GM12878 (cell line): Measurements from ENCODE around the gene PIM2. TPM values are rescaled to one million over a fixed set of nuclear protein-coding genes. Genes with fewer than 3 reads are reported as not detected.

Source experiments
- ATAC-seq: fragments of 200-7000 bp; cut with Tn5 transposase; 3 replicates; pipeline ENCODE4 v1.9.1; 2020; ENCODE audit warnings: mild to moderate bottlenecking, moderate library complexity
- BruUV-seq: library from RNA; stranded (reverse); fragments of 400-500 nt; replicated peaks from 2 replicates; lab custom pipeline; 2021; lab: Mats Ljungman, UMichigan
- CTCF ChIA-PET: fragments of 300-600 bp; sonication (Branson Sonifier 250); formaldehyde crosslinking; extraction: SDS; loops from one replicate; lab custom pipeline; 2021; ENCODE audit warnings: inconsistent platforms; lab: Yijun Ruan, JAX
- POLR2A ChIA-PET: fragments of 350-600 bp; formaldehyde crosslinking; extraction: SDS; loops from one replicate; lab custom pipeline; 2021; ENCODE audit warnings: inconsistent platforms; lab: Charles Lee
- RAD21 ChIA-PET: fragments of 300-600 bp; sonication (Branson Sonifier 250); formaldehyde crosslinking; loops from one replicate; lab custom pipeline; 2023; ENCODE audit warnings: antibody characterized with exemption; ENCODE audit not compliant: unreplicated experiment; lab: Charles Lee
- SMC1A ChIA-PET: fragments of 300-600 bp; sonication (Branson Sonifier 250); formaldehyde crosslinking; loops from one replicate; lab custom pipeline; 2023; ENCODE audit not compliant: unreplicated experiment, uncharacterized antibody; lab: Charles Lee
- DNase-seq: peaks from one replicate; pipeline ENCODE4 v3.0.0-alpha.2; 2011; ENCODE audit warnings: low read depth, low spot score
- FAIRE-seq: peaks from 3 replicates; lab custom pipeline; 2011; peaks lifted over from hg19 to GRCh38; lab: Jason Lieb, UNC
- H2AFZ ChIP-seq: 2 replicates; pipeline ENCODE4 v1.6.0; 2011; ENCODE audit warnings: low read depth, low read length, control low read depth; ENCODE audit not compliant: control insufficient read depth
- H3K27ac ChIP-seq: 2 replicates; pipeline ENCODE4 v1.5.1; 2011; ENCODE audit warnings: control low read depth; ENCODE audit not compliant: control insufficient read depth, insufficient read depth
- H3K27me3 ChIP-seq, 2 experiments: replicated peaks in 1 of 2; 2 replicates each; pipeline versions ENCODE4 v1.6.0 to v1.6.1; 2011; ENCODE audit warnings: low read length in 1 of 2; ENCODE audit not compliant: control insufficient read depth in 2 of 2, insufficient read depth in 2 of 2
- H3K36me3 ChIP-seq, 2 experiments: 2 replicates each; pipeline ENCODE4 v1.5.1; 2011; ENCODE audit warnings: low read length in 1 of 2; ENCODE audit not compliant: control insufficient read depth in 2 of 2, insufficient read depth in 2 of 2
- H3K4me1 ChIP-seq: 2 replicates; pipeline ENCODE4 v1.6.1; 2011; ENCODE audit warnings: mild to moderate bottlenecking, low read length, moderate library complexity, mixed read lengths; ENCODE audit not compliant: control insufficient read depth, insufficient read depth
- H3K4me2 ChIP-seq: 2 replicates; pipeline ENCODE4 v1.6.0; 2011; ENCODE audit warnings: control low read depth; ENCODE audit not compliant: control insufficient read depth, insufficient read depth
- H3K4me3 ChIP-seq: fragments of 200-600 bp; sonication (generic); 2 replicates; pipeline ENCODE4 v1.5.1; 2016
- H3K79me2 ChIP-seq: 2 replicates; pipeline ENCODE4 v1.6.0; 2011; ENCODE audit warnings: low read length; ENCODE audit not compliant: control insufficient read depth, insufficient read depth
- H3K9ac ChIP-seq: 2 replicates; pipeline ENCODE4 v1.8.0; 2011; ENCODE audit warnings: low read length, control low read depth, mixed read lengths; ENCODE audit not compliant: control insufficient read depth, insufficient read depth
- H3K9me3 ChIP-seq: replicated peaks from 3 replicates; pipeline ENCODE4 v1.5.1; 2011; ENCODE audit warnings: mild to moderate bottlenecking, low read length; ENCODE audit not compliant: control insufficient read depth, insufficient read depth
- H4K20me1 ChIP-seq: 2 replicates; pipeline ENCODE4 v1.6.0; 2011; ENCODE audit not compliant: control insufficient read depth, insufficient read depth
- NR2F1 ChIP-seq: fragments of 450-650 bp; conservative IDR thresholded peaks from 2 replicates; pipeline ENCODE4 v1.6.1; 2017; ENCODE audit warnings: mild to moderate bottlenecking
- POLR2A ChIP-seq: IDR thresholded peaks from 2 replicates; pipeline ENCODE4 v1.6.1; 2011; ENCODE audit warnings: low read depth, mild to moderate bottlenecking, low read length
- POLR2AphosphoS2 ChIP-seq: IDR thresholded peaks from 2 replicates; pipeline ENCODE4 v1.6.1; 2011; ENCODE audit warnings: low read depth, mild to moderate bottlenecking, low read length, improper control_type of control experiment, moderate library complexity
- POLR2AphosphoS5 ChIP-seq: IDR thresholded peaks from 2 replicates; pipeline ENCODE4 v1.6.1; 2011; ENCODE audit warnings: mild to moderate bottlenecking, low read length, inconsistent platforms
- SMAD1 ChIP-seq: fragments of 450-650 bp; IDR thresholded peaks from 2 replicates; pipeline ENCODE4 v1.6.1; 2018; ENCODE audit warnings: mild to moderate bottlenecking, low read depth; ENCODE audit not compliant: partially characterized antibody
- ZNF24 ChIP-seq: fragments of 450-650 bp; IDR thresholded peaks from 2 replicates; pipeline ENCODE4 v1.6.1; 2017; ENCODE audit warnings: antibody characterized with exemption, mild to moderate bottlenecking
- WGBS: methylation state at CpG from one replicate; pipeline ENCODE4 v1.1.6; 2016; ENCODE audit warnings: low lambda C conversion rate; ENCODE audit not compliant: insufficient replicate concordance, insufficient coverage; ENCODE audit errors: missing lambda C conversion rate; 5-methylcytosine and 5-hydroxymethylcytosine counted together
- in situ Hi-C: fragments of 300-500 bp; cut with MboI; formaldehyde crosslinking; loops from 9 replicates; pipeline ENCODE4 v1.14.3; 2018; ENCODE audit warnings: mixed read lengths
- intact Hi-C: fragments of 100-400 bp; cut with micrococcal nuclease; formaldehyde crosslinking; loops from one replicate; pipeline ENCODE4 v1.14.2; 2022; ENCODE audit not compliant: unreplicated experiment
- polyA plus RNA-seq, 11 experiments: library from polyadenylated mRNA; depleted of rRNA in 4 of 11; unstranded in 6 of 11; stranded (reverse) in 5 of 11; fragments of >200 nt; fragmentation: Nextera tagmentation in 4 of 11; fragmentation: Illumina TruSeq in 1 of 11; extraction: Ambion mirVana in 4 of 11; extraction: Trizol in 1 of 11; gene quantifications; 1 replicate in 1 of 11; 2 replicates in 10 of 11; pipeline versions ENCODE4 v1.2.1 to v1.2.3, GENCODE V29; 2011 to 2016; ENCODE audit warnings: inconsistent platforms in 2 of 11, missing spikeins in 2 of 11, low read depth in 1 of 11
- total RNA-seq, 4 experiments: library from RNA; depleted of rRNA in 3 of 4; stranded (reverse); fragments of >200 nt in 3 of 4; fragmentation: Illumina TruSeq in 1 of 4; extraction: Trizol in 1 of 4; gene quantifications; 2 replicates each; pipeline versions ENCODE4 v1.2.1 to v1.2.3, GENCODE V29; 2013 to 2021
- TF ChIP-seq, protein P1 (sequence below): fragments of 450-650 bp; IDR thresholded peaks from 2 replicates; pipeline ENCODE4 v1.6.1; 2016; ENCODE audit warnings: mild to moderate bottlenecking

The PIM2 gene
- total and polyA plus RNA-seq, 10 of the 15 experiments (the other 5 are each of a cell fraction or from before 2014, with no cell fraction given), result 19.2 to 96.8 (median 32.3) TPM

DNA sequence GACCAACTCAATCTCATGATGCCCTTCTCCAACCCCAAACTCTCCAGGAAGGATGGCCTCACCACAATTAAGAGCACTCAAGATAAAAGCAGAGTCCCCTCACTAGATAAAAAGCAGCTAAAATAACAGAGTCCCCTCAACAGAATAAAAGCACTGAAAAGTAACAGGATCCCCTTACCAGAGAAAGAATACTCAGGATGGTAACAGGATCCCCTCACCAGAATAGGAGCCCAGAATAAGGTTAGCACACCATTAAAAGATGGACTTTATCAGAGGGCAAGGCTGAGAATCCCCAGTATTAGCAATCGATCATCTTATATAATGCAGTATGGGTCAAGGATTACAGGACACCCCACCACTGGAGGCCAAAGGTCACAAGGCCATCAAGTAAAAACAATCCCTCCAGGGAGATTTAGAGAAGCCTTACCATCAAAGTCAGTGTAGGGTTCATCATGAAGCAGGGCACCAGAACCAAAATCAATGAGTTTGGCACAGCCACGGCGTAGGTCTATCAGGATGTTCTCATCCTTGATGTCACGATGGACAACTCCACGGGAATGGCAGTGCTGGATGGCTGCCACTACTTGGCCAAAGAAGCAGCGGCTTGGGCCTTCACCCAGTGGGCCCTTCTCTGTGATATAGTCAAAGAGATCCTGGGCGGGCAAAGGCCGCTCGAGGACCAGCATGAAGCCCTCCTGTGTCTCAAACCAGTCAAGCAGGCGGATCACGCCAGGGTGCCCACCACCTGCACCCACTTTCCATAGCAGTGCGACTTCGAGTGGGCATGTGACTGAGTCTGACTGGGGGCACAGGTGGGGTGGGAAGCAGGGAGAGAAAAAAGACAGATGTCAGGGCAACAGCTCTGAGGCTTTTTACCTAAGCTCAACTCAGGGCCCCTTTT is 4.0 kb downstream of the PIM2 start:
- 0 out of 2 replicates have a peak overlapping the region, but pooled peaks have one; percentile 41 for H3K4me3 ChIP-seq
- no peaks in the 10 kb centered on the region for H3K27me3 ChIP-seq
- ChIA-PET RAD21 (interaction anchor here (1.4 to 1.8 kb wide), 2 partner anchors 22 to 31 kb away, joined by 4 to 5 read pairs; no protein-coding TSS in a partner anchor), POLR2A (interaction anchor here (2.3 kb wide), 1 partner anchor 24 kb away, joined by 8 read pairs; no protein-coding TSS in a partner anchor), SMC1A (interaction anchor here (1.1 to 1.9 kb wide), 4 partner anchors 13 to 31 kb away, joined by 3 to 7 read pairs (median 4); partner anchors contain the start of gene PQBP1), CTCF (interaction anchor here (1.8 to 2.7 kb wide), 3 partner anchors 13 to 24 kb away, joined by 4 to 9 read pairs (median 6); no protein-coding TSS in a partner anchor)
- H3K36me3 ChIP-seq, result peaks cover 3 to 5% of the 10 kb centered on the region in 2 experiments; a peak in 3 of 4 replicates
- intact Hi-C loops (loop anchor here (5.0 kb wide), 4 partner anchors 32 to 218 kb away; partner anchors contain the start of genes OTUD5, SUV39H1 and TFE3), in situ Hi-C loops (no loop called here)
- H3K79me2 ChIP-seq, result peaks cover 53% of the 10 kb centered on the region
- DNase-seq (no peak), ATAC-seq (no peak), FAIRE-seq (no peak)
- TF ChIP-seq POLR2AphosphoS5 (peak; percentile 59), NR2F1 (peak; percentile 43), SMAD1 (no peak), POLR2AphosphoS2 (peak; percentile 44; the same call in 1 of the 2 replicates), ZNF24 (no peak), POLR2A (peak; percentile 63; the same call in 1 of the 2 replicates)
- TF ChIP-seq, protein P1, sequence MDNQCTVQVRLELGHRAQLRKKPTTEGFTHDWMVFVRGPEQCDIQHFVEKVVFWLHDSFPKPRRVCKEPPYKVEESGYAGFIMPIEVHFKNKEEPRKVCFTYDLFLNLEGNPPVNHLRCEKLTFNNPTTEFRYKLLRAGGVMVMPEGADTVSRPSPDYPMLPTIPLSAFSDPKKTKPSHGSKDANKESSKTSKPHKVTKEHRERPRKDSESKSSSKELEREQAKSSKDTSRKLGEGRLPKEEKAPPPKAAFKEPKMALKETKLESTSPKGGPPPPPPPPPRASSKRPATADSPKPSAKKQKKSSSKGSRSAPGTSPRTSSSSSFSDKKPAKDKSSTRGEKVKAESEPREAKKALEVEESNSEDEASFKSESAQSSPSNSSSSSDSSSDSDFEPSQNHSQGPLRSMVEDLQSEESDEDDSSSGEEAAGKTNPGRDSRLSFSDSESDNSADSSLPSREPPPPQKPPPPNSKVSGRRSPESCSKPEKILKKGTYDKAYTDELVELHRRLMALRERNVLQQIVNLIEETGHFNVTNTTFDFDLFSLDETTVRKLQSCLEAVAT, result 0 out of 2 replicates have a peak, but pooled peaks have one; percentile 16
- no peak overlapping the region for H3K9ac ChIP-seq
- H4K20me1 ChIP-seq, result peaks cover 5% of the 10 kb centered on the region
- no peaks in the 10 kb centered on the region; the same call in 1 of the 2 replicates for H3K4me1 ChIP-seq
- no TSS peak for BruUV-seq
- H2AFZ ChIP-seq, result no peak overlapping the region
- 81% methylated on average over 13 of the region's 13 CpGs for WGBS
- H3K9me3 ChIP-seq, result no peaks in the 10 kb centered on the region; the same call in 2 of the 3 replicates
- H3K4me2 ChIP-seq, result peak overlapping the region; percentile 19
- H3K27ac ChIP-seq, result no peak overlapping the region
